ENCODE data around the gene DNAJC11. TPM values are rescaled to one million over a fixed set of nuclear protein-coding genes. Genes with fewer than 3 reads are reported as not detected.

The DNAJC11 gene
- total and polyA plus RNA-seq, 2 experiments from 2014 or later = 35.3 to 39.5 TPM

- Histone ChIP-seq H3K9me3 (ENCODE audit: low read depth) (no peaks in the 10 kb centered on the region), H3K27me3 (no peaks in the 10 kb centered on the region), H3K4me2 (no peak overlapping the region), H3K36me3 (replicated peaks; ENCODE audit: insufficient read depth, low read depth) (no peaks in the 10 kb centered on the region), H2AFZ (no peak overlapping the region), H4K20me1 (ENCODE audit: insufficient read depth, poor library complexity, severe bottlenecking) (no peaks in the 10 kb centered on the region), H3K4me3 (no peak overlapping the region), H3K79me2 (no peaks in the 10 kb centered on the region), H3K9me2 (replicated peaks; ENCODE audit: insufficient read depth) (no peaks in the 10 kb centered on the region), H3K27ac (no peak overlapping the region), H3K4me1 (ENCODE audit: insufficient read depth) (peaks cover 3% of the 10 kb centered on the region)
- TF ChIP-seq EZH2 (IDR thresholded peaks at IDR 0.05; ENCODE audit: borderline replicate concordance) (no peak), CTCF (IDR thresholded peaks at IDR 0.05; ENCODE audit: poor library complexity) (no peak), EZH2phosphoT487 (IDR thresholded peaks at IDR 0.05; ENCODE audit: low read depth, severe bottlenecking, unreplicated experiment) (no peak)
- DNase-seq (ENCODE audit: low spot score) = no peak
- 98% methylated on average over 5 of the region's 5 CpGs for WGBS (ENCODE audit: low lambda C conversion rate, missing lambda C conversion rate)
Measured at GRCh38 chr1:6732942-6733341, 31.3 kb upstream of the DNAJC11 start.

- H4K20me1 ChIP-seq (ENCODE audit: insufficient read depth, poor library complexity, severe bottlenecking) = no peaks in the 10 kb centered on the region
- no peak overlapping the region for H3K4me2 ChIP-seq
- H3K9me3 ChIP-seq (ENCODE audit: low read depth) = no peaks in the 10 kb centered on the region
- no peak overlapping the region for H2AFZ ChIP-seq
- 82% methylated on average over 3 of the region's 3 CpGs for WGBS (ENCODE audit: low lambda C conversion rate, missing lambda C conversion rate)
- DNase-seq (ENCODE audit: low spot score) = no peak
- no peaks in the 10 kb centered on the region for H3K27me3 ChIP-seq
- no peak for TF ChIP-seq CTCF (IDR thresholded peaks at IDR 0.05; ENCODE audit: poor library complexity)
- TF ChIP-seq EZH2 (IDR thresholded peaks at IDR 0.05; ENCODE audit: borderline replicate concordance) = no peak
- no peak for TF ChIP-seq EZH2phosphoT487 (IDR thresholded peaks at IDR 0.05; ENCODE audit: low read depth, severe bottlenecking, unreplicated experiment)
- no peak overlapping the region for H3K4me3 ChIP-seq
- no peaks in the 10 kb centered on the region for H3K9me2 ChIP-seq (replicated peaks; ENCODE audit: insufficient read depth)
- H3K79me2 ChIP-seq = no peaks in the 10 kb centered on the region
- no peaks in the 10 kb centered on the region for H3K36me3 ChIP-seq (replicated peaks; ENCODE audit: insufficient read depth, low read depth)
- H3K27ac ChIP-seq = no peak overlapping the region
- peaks cover 3% of the 10 kb centered on the region for H3K4me1 ChIP-seq (ENCODE audit: insufficient read depth)
Measured at GRCh38 chr1:6731905-6732304, 30.3 kb upstream of the DNAJC11 start.

- H2AFZ ChIP-seq = no peak overlapping the region
- H3K9me3 ChIP-seq (ENCODE audit: low read depth) = no peaks in the 10 kb centered on the region
- no peaks in the 10 kb centered on the region for H3K27me3 ChIP-seq
- H3K36me3 ChIP-seq (replicated peaks; ENCODE audit: insufficient read depth, low read depth) = no peaks in the 10 kb centered on the region
- TF ChIP-seq EZH2 (IDR thresholded peaks at IDR 0.05; ENCODE audit: borderline replicate concordance) = no peak
- H3K9me2 ChIP-seq (replicated peaks; ENCODE audit: insufficient read depth) = no peaks in the 10 kb centered on the region
- H3K4me2 ChIP-seq = no peak overlapping the region
- H3K79me2 ChIP-seq = no peaks in the 10 kb centered on the region
- H3K27ac ChIP-seq = no peak overlapping the region
- no peaks in the 10 kb centered on the region for H4K20me1 ChIP-seq (ENCODE audit: insufficient read depth, poor library complexity, severe bottlenecking)
- H3K4me3 ChIP-seq = no peak overlapping the region
- 84% methylated on average over 6 of the region's 6 CpGs for WGBS (ENCODE audit: low lambda C conversion rate, missing lambda C conversion rate)
- no peak for DNase-seq (ENCODE audit: low spot score)
- peaks cover 3% of the 10 kb centered on the region for H3K4me1 ChIP-seq (ENCODE audit: insufficient read depth)
Measured at GRCh38 chr1:6730880-6731279, 29.3 kb upstream of the DNAJC11 start.

GRCh38 chr1:6730473-6730872 lies 28.9 kb upstream of the DNAJC11 start:
- no peaks in the 10 kb centered on the region for H3K79me2 ChIP-seq
- no peak for DNase-seq (ENCODE audit: low spot score)
- no peaks in the 10 kb centered on the region for H3K36me3 ChIP-seq (replicated peaks; ENCODE audit: insufficient read depth, low read depth)
- H3K4me1 ChIP-seq (ENCODE audit: insufficient read depth) = no peaks in the 10 kb centered on the region
- no peak overlapping the region for H2AFZ ChIP-seq
- no peak for TF ChIP-seq EZH2 (IDR thresholded peaks at IDR 0.05; ENCODE audit: borderline replicate concordance)
- H3K27me3 ChIP-seq = no peaks in the 10 kb centered on the region
- WGBS (ENCODE audit: low lambda C conversion rate, missing lambda C conversion rate) = 55% methylated on average over 11 of the region's 11 CpGs
- H3K9me3 ChIP-seq (ENCODE audit: low read depth) = no peaks in the 10 kb centered on the region
- no peaks in the 10 kb centered on the region for H3K9me2 ChIP-seq (replicated peaks; ENCODE audit: insufficient read depth)
- no peaks in the 10 kb centered on the region for H4K20me1 ChIP-seq (ENCODE audit: insufficient read depth, poor library complexity, severe bottlenecking)
- no peak overlapping the region for H3K27ac ChIP-seq
- no peak overlapping the region for H3K4me3 ChIP-seq
- no peak overlapping the region for H3K4me2 ChIP-seq

Data from hepatocyte (in vitro differentiated cells).